GM19043 (cell line): ENCODE data around the gene JAG1.

Experiments used
- ATAC-seq: cut with Tn5 transposase; IDR thresholded peaks from one replicate; pipeline ENCODE4 v1.9.1; 2021; ENCODE audit warnings: low read depth; ENCODE audit not compliant: unreplicated experiment

Gene JAG1

DNA sequence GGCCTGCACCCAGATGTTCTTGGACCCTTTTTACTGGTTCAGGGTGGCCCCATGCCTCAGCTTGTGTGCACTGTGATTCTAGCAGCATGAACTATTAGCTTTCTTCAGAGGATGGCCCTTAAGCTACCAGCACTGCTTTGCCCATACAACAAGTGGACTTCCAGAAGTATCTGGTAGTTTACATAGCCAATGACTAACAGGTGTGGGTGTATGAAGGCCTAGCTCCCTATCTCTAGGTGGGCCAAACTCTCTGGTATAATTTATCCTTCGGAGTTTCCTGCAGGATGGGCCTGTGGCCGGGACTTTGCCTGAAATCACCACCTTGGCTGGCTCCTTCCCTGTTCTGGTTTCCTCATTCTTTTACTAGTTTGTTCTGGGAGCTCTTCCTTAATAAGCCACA, 26.1 kb upstream of the JAG1 start:
- no peak for ATAC-seq

DNA sequence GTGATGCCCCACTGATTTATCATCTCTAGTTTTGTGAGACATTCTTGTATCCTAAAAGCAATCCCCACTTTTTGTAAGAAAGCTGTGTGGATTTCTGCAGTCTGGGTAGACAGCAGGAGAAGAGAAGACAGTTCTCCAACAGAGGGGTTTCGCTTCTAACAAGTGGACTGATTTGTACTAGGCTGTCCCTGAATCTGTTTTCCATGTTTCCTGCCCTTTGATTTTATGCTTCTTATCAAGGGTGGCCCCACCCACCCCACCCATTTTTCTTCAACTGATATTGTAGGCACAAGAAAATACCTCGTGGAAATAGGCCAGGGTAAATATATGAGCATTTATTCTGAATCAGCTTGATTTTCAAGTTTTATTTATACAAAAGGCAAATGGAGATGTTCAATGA, 25.7 kb upstream of the JAG1 start:
- ATAC-seq = no peak

DNA sequence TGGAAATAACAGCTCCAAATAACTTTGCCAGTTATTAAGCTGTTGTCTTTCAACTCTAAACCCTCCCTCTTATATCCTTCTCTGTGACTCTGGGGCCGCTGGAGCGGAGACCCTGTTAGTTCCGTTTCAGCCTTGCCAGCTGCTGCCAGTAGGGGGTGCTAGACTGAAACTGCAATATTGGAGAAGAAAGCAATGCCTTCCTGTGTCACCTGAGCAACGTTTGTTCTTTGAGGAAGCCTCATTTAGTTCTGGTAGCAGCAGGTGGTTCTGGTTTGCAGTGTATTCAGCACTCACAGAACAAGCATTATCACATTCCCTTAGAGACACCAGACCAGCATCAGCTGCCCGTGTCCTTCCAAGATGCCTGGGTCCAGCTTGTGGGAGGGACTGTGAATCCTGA, 22.9 kb upstream of the JAG1 start:
- ATAC-seq = no peak

DNA sequence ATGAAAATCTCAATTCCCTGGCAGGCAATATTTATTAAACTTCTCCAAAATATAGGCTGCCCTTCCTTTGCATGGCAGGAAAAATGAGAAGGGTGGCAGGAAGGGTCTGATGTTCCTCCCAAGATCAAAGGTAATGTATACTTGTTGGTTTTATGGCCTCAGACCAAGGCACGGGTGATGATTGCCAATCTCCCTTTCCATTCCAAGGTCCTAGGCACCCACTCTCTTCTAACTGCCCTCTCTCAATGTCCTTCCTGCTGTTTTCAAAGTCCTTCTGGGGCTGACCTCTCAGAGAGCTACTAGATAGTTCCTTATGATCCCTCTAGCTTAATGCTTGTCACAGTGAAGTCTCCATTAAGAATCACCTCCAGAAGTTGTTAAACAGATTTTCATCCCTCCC, 15.6 kb upstream of the JAG1 start:
- no peak for ATAC-seq

DNA sequence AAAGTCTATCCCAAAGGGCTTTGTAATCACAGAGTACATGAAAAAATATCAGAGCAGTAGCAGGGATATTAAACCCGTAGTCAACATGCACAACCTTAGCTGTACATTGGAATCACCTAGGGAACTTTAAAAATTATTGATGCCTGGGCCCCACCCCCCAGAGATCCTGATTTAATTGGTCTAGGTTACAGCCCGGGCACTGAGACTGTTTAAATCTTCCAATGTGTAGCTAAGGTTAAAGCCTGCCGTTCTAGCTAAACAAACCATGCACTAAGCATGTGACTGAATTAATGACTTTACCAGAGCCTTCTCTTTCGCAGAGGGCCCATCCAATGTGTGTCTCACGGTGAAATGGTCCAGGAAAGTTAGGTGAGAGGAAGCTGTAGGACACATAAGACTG, 14.1 kb upstream of the JAG1 start:
- no peak for ATAC-seq

DNA sequence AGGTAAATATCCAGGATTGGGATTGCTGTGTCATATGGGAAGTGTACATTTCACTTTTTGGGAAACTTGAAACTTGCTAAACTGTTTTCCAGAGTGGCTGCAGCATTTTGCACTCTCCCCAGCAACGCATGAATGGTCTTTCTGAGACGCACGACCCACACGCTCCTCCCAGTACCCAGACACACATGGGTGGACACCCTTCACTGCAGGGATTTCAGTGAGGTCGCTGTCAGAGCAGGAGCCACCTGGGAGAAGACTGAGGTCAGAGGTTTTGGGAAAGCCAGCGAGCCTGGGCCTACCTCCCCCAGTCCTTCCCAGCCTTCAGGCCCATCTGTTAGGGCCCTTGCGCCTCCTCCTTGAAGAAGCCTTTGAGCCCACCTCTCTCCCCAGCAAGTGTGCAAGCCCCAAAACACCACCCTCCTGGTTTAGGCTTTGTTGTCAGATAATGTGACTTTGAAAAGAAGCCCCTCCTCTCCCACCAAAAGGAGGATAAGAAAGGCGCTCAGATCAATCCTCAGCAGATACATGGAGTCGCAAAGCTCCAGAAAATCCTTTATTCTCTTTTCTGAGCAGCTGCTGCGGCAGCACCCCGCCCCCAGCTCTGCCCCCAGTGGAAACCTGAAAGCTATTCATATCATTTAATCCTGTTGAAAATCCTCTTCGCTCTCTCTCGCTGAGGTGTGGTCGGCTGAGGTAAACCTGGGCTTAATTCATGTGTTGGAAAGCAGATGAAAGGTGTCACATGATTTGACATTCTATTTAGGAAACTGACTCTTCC, 12.7 kb upstream of the JAG1 start:
- ATAC-seq = no peak

DNA sequence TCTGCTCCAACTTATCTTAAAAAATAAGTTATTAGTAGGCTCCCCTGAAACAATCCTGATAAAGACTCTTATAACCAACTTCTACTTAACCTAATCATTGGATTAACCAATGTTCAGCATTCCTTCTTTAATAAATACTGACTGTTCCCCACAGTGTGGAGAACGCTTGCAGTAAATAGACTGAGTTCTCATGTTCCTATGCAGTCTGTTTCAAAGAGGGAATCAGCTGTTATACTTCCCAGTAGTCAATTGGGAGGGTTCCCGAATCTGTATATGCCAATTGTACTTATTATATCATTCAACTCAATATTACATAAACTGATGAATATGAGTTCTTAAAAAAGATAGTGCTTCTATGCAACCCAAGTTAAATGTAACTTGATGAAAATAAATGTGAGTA, 9.7 kb upstream of the JAG1 start:
- ATAC-seq = no peak

DNA sequence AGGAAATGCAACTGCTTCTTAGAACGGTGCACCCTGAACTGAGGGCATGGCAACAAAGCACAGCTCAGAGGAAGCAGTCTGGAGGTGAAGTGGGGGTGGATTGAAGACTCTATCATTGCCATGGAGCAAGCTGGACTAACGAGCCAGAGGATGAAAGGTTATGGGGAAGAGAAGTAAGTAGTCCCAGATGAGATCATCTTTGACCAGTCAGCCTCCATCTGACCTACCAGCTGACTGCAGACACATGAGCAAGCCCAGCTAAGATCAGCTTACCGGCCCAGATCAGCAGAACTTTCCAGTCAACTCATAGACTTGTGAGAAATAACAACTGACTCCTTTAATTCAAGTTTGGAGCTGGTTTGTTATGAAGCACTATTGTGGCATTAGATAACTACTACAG, 9.1 kb upstream of the JAG1 start:
- ATAC-seq = no peak

DNA sequence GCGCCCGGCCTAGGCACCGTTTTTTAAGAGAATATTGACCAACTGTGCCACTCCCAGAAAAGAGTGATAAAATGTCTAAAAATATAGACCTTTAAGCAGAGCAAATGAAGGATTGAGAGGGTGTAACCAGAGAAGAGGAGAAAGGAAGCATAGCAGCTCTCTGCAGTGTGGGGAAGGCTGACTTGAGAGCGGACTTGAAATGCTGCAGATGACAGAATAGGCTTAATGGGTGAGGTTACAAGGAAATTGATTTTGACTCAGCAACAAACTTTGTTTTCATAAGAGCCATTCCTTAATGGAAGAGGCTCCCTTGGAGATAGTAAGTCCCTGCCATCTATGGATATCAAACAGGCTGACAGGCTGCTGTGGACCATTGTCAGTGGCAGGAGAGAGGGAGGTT, 7.7 kb upstream of the JAG1 start:
- ATAC-seq = no peak

DNA sequence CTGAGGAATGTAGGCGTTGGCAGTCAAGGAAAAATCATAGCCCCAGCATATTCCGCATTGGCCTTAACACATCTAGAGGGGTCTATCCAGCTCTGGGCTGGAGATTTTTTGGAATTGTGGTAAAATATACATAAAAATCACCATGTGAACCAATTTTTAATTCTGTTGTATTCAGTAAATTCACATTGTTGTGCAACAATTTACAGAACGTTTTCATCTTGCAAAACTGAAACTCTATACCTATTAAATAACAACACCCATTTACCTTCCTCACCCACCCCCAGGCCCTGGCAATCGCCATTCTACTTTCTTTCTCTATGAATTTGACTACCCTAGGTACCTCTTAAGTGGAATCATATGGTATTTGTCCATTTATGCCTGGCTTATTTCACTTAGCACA, 6.8 kb upstream of the JAG1 start:
- ATAC-seq = no peak

DNA sequence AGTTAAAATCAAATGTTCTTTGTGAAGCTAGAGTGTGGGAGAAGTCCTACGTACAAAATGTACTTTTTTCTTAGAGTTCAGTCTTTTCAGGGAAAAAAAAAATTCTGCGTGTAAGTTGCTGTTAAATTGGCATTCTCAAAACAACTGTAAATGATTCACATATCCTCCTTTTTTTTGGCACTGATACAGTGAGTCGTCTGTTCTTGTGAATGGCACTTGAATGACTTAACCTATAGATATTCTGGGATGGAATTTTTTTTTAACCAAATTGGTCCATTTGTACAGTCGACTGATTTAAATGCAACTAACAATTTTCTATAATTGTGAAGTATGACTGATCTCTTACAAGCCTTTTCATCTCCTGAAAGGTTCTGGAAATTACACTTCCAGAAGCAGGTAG, 5.5 kb upstream of the JAG1 start:
- no peak for ATAC-seq

DNA sequence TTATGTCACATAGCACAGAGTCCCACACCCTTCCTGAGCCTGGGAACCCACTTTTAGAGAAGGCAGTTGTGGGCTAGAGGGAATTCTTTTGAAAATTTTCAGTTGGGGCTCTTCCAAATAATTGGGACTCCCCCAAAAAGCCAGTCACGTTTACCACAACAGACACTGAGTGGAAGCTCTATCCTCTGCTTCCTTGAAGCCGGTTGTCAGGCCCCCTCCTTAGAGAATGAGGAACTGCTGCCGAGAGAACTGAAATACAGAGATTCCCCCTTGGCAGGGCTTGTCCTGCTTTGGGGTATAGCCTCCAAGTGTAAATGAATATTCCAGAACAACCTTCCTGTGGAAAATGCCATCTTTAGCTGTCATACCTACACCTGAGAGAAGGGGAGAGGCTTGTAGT, 2.7 kb upstream of the JAG1 start:
- no peak for ATAC-seq

DNA sequence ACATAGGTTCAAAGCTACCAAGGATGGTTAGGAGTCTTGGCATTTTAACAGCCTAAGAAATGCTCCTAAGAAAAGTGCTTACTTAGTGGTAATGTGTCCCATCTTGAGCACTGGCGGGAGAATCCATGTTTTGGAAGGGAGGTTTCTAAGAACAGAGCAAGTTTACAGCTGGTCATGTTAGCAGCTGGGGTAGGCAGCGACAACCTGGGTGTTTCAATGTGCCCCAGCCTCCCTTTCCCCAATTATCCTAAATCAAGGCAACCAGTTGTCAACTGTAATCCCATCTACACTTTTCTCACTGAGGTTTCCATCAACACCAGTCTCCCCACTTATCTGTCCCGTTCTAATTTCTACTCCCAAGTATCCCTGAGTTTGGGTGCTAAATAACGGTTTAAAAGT, 1.6 kb upstream of the JAG1 start:
- no peak for ATAC-seq

DNA sequence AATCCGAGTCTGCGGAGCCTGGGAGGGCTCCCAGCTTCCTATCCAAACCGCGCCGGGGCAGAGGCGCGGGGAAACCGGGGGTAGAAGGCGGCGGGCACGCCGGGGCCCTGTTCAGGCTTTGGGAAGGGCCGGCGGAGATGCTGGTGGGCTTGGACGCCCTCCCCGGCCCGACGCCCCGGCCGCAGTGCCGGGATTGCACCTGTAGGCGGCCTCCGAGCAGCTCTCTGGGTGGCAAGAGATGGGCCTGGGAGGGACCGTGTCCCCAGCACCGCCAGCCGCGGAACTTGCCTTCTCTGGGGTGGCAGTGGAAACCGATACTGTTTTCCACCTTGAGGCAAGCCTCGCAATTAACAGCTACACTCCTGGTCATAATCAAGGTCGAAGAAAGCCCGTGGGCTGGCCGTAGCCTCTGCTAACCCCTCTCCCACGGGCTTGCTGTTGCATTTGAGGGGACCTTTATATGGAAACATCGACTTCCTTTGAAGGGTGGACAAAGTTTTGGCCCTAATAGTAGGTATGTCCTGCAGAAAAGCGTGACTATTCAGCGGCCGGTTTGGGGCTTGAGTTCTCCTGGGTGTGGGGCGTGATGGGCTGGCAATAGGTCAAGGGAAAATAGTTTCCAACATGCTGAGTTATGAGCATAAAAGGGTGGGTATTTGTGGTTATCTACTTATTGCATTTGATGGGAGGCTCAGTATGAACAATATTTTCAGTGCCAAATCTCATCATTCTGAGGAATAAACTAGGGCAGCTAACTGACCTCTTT, 1.1 kb upstream of the JAG1 start:
- peak; percentile 35 for ATAC-seq

DNA sequence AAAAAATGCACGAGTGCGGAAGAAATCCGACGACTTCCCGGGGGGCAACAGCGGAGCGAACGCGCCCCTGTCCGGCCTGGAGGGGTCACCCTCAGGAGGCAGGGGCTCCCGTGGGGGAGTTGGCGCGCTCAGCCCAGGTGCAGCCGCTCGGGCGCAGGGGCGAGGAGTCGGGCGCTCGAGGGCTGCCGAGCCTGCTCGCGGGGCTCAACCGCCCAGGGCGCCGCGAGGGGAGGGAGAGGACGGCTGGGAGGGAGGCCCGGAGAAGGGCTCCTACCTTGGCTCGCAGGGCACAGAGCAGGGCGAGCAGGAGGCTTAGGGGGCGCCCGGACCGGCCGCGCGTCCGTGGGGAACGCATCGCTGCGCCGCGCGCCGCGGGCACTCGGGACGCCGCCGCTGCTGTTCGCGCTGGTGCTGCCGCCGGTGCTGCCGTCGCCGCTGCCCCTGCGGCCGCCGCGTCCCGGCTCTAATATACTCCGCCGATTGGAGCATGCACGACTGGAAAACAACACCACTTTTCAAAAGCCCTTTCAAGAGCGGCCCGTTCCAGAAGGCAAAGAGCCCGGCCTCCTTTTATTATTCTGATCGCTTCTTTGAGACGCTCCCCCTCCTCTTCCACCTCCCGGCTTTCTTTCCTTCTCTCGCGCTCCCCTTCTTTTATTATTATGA, 490 bp downstream of the JAG1 start:
- ATAC-seq = no peak

DNA sequence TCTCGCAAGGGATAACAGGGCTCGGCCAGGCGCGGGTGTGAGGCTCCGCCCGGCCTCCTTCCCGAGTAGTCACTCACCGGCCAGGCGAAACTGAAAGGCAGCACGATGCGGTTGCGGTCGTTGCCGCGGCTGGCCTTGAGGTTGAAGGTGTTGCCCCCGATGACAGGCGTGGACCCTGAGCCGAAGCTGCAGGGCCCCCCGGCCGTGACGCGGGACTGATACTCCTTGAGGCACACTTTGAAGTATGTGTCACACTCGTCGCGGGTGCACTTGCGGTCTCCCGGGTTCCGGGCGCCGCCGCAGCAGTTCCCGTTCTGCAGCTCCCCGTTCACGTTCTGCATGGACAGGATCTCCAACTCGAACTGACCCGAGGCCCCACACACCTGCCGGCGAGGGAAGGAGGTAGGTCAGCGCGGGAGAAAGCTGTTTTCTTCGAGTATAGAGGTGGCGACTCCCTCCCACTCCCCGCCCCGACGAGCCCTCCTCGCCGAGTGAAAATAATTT, 1.1 kb downstream of the JAG1 start:
- ATAC-seq = no peak

DNA sequence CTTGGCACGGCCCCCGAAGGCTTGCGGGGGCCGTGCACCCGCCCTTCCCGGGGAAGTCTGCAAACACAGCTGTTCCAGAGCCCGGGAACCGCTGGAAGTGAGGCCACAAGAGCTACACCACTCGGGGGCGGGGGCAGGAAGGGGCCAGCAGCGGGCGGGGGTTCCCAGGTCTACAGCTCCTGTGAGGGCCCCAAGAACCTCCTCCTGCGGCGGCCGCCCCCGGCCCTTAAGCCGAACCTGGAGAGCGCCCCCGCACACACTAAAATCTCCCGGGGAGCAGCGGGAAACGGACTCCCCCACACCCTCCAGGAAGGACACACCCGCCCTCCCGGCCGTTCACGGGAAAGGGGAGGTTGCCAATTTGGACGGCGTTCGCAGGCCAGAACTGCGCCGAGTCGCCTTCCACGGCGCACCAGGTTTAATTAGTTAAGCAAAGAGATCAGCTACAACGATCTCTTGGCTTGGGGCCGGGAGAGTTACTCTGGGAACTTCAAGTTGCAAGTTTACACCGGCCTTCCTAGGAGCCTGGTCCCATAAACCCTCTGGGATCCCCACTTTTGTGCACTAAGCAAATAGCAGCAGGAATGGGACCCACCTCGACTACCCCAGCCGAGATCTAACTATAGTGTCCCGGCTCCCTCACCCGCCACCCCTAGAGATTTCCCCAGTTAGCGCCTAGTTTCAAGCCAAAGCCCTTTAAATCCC, 1.7 kb downstream of the JAG1 start:
- no peak for ATAC-seq

DNA sequence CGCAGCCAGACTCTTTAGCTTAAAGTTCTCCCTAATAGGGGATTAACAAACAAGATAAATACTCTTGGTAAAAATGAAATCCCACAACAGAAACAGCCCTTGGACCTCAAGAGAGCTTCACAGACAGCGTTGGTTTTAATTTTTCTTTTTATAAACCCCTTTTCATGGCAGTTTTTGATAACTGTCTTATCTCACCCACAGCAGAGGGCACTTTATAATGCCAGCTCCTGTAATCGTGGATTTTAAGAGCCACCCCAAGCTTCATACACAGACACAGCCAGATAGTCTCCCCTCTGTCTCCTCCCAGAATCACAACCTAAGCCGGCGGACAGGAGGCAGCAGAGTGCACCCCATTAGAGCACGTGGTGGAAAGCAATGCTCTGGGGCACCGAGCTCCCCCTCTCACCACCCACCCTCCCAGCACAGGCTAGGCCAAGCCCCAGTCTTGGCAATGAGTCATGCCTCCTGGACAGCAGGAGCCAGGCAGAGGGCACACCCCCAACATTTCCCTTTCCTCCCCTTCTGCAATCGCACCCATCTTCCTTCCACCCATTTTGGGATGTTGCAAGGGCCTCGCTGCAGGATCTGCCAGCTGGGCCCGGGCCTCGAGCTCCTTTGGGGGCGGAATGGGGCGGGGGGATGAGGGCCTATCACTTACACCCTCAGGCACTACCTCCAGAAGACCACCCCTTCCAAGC, 2.4 kb downstream of the JAG1 start:
- ATAC-seq = peak; percentile 23

DNA sequence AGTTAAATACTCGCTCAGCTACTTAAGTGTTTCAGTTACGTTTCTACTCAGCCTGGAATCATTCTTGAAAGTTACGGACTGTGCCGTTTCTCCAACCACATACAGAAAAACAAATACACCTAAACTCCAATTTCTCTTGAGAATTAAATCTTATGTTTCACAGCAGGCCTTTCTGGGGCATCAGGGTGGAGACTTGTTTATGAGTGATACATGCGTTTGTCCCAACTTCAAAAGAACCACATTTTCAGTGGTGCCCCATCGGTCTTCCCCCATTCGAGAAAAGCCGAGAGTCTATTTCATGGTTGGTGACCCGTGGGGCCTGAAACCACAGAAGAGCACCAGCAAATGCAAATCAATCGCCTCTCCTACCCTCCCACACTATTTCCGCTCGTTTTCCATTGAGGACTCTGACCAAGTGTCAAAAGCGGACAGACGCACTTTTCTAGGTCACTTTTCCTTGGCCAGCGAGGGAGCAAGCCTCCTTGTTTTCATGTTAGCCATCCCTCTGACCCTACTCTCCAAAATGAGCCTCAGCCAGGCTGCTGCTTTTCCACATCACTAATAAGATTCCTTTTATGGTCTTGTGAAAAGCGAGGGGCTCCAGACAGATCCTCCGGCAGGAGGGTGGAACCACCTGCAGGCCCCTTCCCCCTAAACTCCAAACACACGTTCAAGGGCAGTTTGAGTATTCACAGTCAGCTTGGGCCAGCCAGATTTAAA, 3.1 kb downstream of the JAG1 start:
- ATAC-seq = peak; percentile 24
